Fibroblast of skin of left quadriceps (primary cell): ENCODE results near the gene ITGA11.
A peak's percentile ranks its signal among the peaks of the same experiment; 100 is the strongest.

ENCODE experiments used
- DNase-seq, 2 experiments: peaks; one replicate each; pipeline ENCODE4 v3.0.0-alpha.2; 2013; ENCODE audit warnings: low read depth in 2 of 2

The ITGA11 gene

DNA sequence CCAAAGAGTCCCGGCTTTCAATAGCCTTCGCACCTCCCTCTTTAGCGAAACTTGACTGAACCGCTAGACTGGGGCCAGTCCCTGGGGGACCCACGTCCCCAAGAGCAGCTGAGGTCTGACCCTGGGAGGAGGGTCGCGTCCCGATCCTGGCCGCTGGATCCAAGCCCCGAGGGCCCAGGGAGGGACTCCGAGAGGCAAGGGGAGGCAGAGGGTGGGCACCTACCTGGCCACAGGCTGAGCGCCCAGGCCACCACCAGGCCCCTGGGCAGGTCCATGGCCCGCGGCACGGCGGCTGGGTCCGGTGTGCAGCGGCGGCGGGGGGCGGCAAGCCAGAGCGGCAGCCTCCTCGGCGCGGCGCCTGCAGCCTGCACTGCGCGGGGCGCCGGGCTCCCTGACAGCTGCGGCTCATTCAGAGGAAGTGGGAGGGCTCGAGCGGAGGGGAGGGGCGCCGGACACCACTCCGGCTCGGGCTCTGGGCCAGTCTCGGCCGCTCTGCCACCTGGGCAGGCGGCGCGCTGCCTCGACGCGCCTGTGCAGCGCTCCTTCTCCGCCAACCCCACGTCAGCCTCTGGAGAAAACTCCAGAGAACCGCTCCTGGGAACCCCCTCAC is at the start of gene ITGA11:
Gene ITGA11, minus strand, starts transcription at position 372 of the 610 bp plus-strand sequence. Its CDS starts 97 bp downstream, at position 275.
- DNase-seq: no peak

DNA sequence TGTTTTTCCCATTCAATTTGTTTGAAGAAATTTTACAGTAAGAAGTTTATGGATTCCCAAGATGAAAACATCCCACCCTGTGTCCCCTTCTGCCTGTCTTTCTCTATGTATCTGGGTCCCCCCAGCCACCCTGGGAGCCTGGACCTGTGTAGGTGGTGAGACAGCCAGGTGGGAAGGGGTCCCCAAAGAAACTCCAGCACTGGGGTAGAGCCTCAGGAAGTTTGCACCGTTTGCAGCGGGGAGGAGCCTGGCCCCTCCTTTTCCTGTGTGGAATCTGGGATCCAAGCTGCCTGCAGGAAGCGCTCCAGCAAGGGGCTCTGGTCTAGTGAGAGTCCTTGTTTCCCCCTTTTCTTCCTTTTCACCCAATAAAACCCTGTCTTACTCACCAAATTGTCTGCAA is 49.4 kb upstream of the ITGA11 start:
- no peak for DNase-seq

GRCh38 chr15:68480296-68480695 is 48.3 kb upstream of the ITGA11 start:
- DNase-seq: no peak

GRCh38 chr15:68479870-68480269 is 47.9 kb upstream of the ITGA11 start:
- no peak for DNase-seq

DNA sequence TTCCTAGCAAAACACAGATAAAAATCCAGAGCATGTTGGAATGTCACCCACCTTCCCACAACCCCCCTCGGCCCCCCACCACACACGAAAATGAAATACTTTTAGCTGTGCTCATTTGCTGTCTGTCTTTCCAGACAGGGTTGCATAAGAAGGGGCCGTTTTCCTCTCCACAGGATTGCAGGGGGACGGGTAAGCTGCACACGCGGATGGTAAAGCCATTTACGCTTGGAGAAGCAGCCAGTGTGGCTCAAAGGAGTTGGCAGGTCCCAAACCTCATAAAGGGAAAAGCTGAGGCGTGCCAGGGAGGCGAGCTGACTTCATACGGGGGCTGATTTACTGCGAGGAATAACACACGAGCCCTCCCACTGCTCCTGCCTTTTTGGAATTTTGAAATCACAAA is 47.4 kb upstream of the ITGA11 start:
- peak; percentile 91 to 94 for DNase-seq

DNA sequence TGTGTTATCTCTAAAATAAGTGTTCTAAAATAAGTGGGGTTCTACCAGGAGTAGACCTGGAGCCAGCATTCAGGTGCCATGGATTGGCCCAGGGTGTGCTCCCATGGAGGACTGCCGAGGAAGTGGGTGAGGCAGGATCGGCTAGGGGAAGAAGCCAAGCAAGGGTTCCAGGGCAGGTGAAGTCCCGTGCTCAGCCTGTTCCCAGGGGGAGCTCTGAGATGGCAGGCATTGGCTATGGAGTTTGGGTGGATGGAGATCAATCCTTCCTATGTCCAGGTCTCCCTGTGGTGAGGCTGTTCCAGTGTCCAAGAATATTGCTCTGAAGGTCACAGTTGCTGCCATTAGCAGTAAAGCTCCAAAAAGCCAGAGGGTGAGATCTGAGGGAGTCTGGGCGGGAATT is 46.9 kb upstream of the ITGA11 start:
- no peak for DNase-seq

GRCh38 chr15:68475449-68475848 is 43.5 kb upstream of the ITGA11 start:
- no peak for DNase-seq

GRCh38 chr15:68471541-68471940 is 39.6 kb upstream of the ITGA11 start:
- no peak for DNase-seq

- no peak for DNase-seq
Observed at GRCh38 chr15:68470976-68471375, 39.0 kb upstream of the ITGA11 start.

DNA sequence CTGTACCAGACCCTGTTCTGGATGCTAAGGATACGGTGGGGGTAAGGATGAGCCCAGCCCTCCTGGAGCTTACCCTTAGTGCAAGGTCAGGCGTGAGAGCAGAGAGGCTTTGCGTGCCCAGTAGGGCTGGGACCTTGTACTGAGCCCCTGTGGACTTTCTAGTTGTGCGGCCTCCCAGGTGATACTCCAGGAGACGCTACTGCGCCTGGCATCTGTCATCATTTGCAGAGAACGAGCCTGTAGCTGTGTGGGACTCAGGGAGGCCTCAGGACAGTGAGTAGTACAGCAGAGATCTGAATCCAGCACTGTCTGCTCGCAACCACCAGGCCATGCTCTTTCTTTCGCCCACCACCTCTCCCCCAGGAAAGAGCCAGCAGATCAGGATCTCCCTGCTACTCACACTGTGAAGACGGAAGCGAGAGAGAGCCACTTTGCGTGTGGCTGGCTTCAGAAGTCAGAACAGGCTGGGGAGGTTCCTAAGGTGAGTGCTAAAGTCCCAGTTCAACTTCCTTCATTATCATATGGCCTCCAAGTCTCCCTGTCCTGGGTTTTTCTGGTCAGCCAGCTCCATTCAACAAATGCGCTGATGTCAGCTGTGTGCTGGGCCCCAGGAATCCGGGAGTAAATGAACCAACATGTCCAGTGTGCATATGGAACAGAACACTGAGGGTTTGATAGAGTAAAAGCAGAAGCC is 38.2 kb upstream of the ITGA11 start:
- DNase-seq: no peak

DNA sequence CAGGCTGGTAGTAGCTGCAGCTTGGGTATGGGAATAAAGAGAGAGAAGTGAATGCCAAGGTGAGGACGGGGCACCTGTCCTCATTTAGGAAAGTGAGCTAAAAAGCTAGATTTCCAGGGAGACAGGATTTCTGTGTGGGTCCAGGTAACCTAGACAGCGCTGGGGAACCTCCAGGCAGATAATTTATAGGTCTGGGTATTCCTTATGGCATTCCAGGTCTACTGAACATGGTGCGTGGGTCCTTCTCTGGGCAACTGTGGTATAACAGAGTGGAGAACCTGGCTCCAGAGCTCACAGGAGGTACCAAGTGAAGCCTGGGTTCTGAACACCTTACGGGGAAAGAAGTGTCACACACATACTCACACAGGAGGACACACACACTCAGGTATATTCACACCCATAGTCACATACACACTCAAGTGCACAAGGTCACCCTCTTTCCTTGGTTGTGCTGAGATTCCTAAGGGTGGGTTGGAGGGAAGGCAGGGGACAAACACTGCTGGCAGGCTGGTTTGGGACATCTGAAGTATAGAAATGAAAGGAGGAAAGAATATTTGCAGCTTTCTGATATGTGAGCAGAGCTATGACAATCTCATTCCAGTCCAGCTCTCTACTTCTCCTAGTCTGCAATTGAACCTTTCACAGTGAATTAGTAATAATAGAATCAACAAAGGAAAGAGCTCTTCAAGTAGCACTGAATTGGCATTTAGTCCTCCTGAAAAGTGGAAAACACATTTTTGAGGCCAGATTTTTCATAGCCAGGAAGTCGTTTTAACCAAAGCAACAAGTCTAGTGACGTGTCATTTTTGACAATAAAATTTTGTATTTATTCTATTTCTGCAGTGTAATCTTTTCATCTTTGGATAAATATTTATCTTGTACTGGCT is 37.4 kb upstream of the ITGA11 start:
- DNase-seq: no peak

GRCh38 chr15:68466876-68467275 is 34.9 kb upstream of the ITGA11 start:
- no peak for DNase-seq

- DNase-seq: no peak
Observed at GRCh38 chr15:68465861-68466560, 34.0 kb upstream of the ITGA11 start.

DNA sequence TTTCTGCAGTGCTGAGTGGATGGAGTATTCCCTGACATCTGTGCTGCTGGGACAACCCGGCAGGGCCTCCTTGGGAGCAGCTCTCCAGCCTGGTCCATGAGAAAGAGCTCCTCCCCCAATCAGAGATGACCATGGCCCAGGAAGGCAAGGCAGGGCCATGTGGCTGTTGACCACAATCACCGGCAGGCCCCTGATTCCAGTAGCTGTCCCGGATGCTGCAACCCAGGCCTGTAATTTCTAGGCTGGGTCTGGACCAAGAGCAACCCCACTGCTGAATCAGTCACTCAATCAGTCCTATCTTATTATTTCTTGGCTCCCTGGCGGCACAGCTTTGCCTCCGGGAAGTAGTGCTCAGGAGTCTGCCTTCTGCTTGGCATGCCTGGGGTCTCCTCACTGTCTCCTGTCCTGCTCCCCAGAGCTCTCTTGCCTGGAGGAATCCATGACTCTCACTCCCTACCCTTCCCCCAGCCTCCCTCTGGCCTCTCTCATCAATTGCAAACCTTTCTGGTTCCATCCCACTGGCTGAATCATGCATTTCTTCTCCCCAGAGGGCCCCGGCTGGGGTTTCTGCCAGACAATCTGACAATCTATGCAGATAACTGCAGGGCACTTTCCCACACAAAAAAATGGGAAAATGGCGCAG is 32.6 kb upstream of the ITGA11 start:
- DNase-seq: peak; percentile 66 to 71

DNA sequence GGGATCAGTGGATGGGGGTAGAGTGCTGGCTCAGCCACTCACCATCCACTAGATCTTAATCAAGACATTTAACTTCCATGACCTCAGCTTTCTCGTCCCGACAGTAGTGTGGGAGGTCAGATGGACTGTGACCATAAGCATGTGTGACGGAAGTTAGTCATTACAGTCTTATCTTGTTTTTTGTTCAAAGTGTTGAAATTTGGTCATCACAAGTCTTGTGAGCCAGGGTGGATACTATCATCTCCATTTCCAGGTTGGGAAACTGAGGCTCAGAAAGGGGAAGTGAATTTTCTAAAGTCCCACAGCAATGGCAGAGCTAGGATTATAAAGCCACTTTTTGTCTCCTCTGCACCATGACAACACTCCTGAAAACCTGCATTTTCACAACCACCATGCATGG is 32.0 kb upstream of the ITGA11 start:
- no peak for DNase-seq

DNA sequence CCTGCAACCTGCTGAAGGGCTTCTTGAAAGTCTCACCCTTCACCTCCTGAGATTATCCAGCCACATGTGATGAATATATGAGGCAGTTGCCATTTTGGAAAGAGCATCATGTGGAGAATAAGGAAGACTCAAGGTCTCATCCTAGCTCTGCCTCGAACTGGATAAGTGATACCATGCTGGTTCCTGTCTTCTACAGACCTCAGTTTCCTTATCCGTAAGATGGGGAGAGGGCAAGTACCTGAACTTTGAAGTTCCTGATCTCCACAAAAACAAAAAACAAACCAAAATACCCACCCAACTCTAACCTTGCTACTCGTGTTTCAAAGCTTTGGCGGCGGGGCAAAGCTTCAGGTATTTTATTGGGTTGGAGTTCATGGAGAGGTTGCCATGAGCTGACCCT is 31.5 kb upstream of the ITGA11 start:
- no peak for DNase-seq

GRCh38 chr15:68460166-68460565 is 28.2 kb upstream of the ITGA11 start:
- DNase-seq: no peak

DNA sequence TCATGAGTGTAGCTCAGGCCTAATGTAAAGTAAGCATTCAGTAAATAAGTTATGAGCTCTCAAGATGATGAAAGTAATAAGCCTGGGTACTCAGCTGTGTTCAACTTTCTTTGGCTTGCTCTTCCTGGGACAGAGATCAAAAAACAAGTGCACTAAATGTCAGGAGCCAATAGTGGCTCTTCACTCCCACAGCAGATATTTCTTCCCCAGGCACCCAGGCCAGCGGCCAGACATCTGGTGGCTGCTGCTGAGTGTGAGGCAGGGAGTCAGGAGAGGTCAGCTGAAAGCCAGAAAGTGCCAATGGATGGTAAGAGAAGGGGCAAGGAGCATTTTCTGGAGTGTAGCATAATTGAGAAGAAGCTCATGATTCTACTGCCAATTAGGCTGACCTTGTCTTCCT is 18.2 kb upstream of the ITGA11 start:
- no peak for DNase-seq

- DNase-seq: no peak
Observed at GRCh38 chr15:68449389-68449788, 17.4 kb upstream of the ITGA11 start.

- DNase-seq: no peak
Observed at GRCh38 chr15:68447976-68448755, 16.2 kb upstream of the ITGA11 start.

GRCh38 chr15:68447209-68447608 is 15.2 kb upstream of the ITGA11 start:
- no peak for DNase-seq
